Body of pancreas (tissue), 4 donors: ENCODE data around the gene CEP128. TPM values are rescaled to one million over a fixed set of nuclear protein-coding genes. Genes with fewer than 3 reads are reported as not detected.

Experiments
- ATAC-seq: fragments of 150-250 bp; one replicate; pipeline ENCODE4 v1.9.1; 2016
- DNase-seq, 4 donors: peaks; one replicate each; pipeline ENCODE4 v3.0.0-alpha.2; 2019
- H3K27ac ChIP-seq, 4 donors: fragments of 200-600 bp; sonication (generic); 1 replicate in 3 of 4; 2 replicates in 1 of 4; pipeline versions ENCODE4 v1.5.1 to v1.6.1; 2016 to 2019; ENCODE audit warnings: mild to moderate bottlenecking in 1 of 4, mixed read lengths in 1 of 4, moderate library complexity in 1 of 4
- H3K27me3 ChIP-seq, 2 donors: fragments of 200-600 bp; sonication (generic); one replicate each; pipeline ENCODE4 v1.6.0; 2016; ENCODE audit warnings: mild to moderate bottlenecking in 1 of 2
- H3K36me3 ChIP-seq, 2 donors: fragments of 200-600 bp; sonication (generic); replicated peaks in 1 of 2; 2 replicates each; pipeline ENCODE4 v1.5.1; 2016; ENCODE audit warnings: low read depth in 2 of 2; ENCODE audit not compliant: insufficient read depth in 1 of 2
- H3K4me1 ChIP-seq: fragments of 200-600 bp; sonication (generic); one replicate; pipeline ENCODE4 v1.6.0; 2016
- H3K4me3 ChIP-seq, 2 donors: fragments of 200-600 bp; sonication (generic); 1 replicate in 1 of 2; 2 replicates in 1 of 2; pipeline ENCODE4 v1.5.1; 2016 to 2019
- H3K9me3 ChIP-seq, 3 donors: fragments of 200-600 bp; sonication (generic); 1 replicate in 2 of 3; 2 replicates in 1 of 3; pipeline ENCODE4 v1.5.1; 2016
- CTCF ChIP-seq, 7 experiments: fragments of 450-650 bp in 4 of 7; fragments of 200-600 bp in 3 of 7; sonication (generic) in 3 of 7; IDR thresholded peaks; one replicate each; pipeline ENCODE4 v1.5.1; 2016 to 2019; ENCODE audit warnings: antibody characterized with exemption in 7 of 7
- POLR2A ChIP-seq, 3 donors: fragments of 450-650 bp; IDR thresholded peaks; one replicate each; pipeline ENCODE4 v1.6.1; 2016; ENCODE audit warnings: antibody characterized with exemption in 3 of 3, mild to moderate bottlenecking in 2 of 3
- WGBS, 2 donors: methylation state at CpG; one replicate each; pipeline ENCODE4 v1.1.5; 2017; 5-methylcytosine and 5-hydroxymethylcytosine counted together
- intact Hi-C: fragments of 100-400 bp; cut with DNase I; formaldehyde crosslinking; loops from one replicate; pipeline ENCODE4 v1.15.1; 2023
- total RNA-seq, 2 donors: library from RNA; depleted of rRNA; stranded (reverse); fragments of >200 nt; gene quantifications; one replicate each; pipeline ENCODE4 v1.1.0, GENCODE V29; 2016

The CEP128 gene
- total RNA-seq, 2 donors from 2014 or later: 7.8 to 14.5 TPM

GRCh38 chr14:80982711-80983110, 41.2 kb upstream of the CEP128 start:
- Histone ChIP-seq H3K4me1 (no peaks in the 10 kb centered on the region), H3K27ac (no peak overlapping the region), H3K4me3 (no peak overlapping the region), H3K9me3 (no peaks in the 10 kb centered on the region), H3K36me3 (no peaks in the 10 kb centered on the region), H3K27me3 (no peaks in the 10 kb centered on the region)
- WGBS, 2 donors: 64 to 67% methylated on average over 2 of the region's 2 CpGs
- DNase-seq (no peak), ATAC-seq (no peak)
- intact Hi-C loops: no loop called here
- no peak for TF ChIP-seq POLR2A (IDR thresholded peaks at IDR 0.05)
- no peak for TF ChIP-seq CTCF (IDR thresholded peaks at IDR 0.05)

GRCh38 chr14:80981673-80982072, 40.1 kb upstream of the CEP128 start:
- Histone ChIP-seq H3K27ac (no peak overlapping the region), H3K4me1 (no peaks in the 10 kb centered on the region), H3K36me3 (no peaks in the 10 kb centered on the region), H3K27me3 (no peaks in the 10 kb centered on the region), H3K9me3 (no peaks in the 10 kb centered on the region), H3K4me3 (no peak overlapping the region)
- no peak for DNase-seq
- no peak for TF ChIP-seq CTCF (IDR thresholded peaks at IDR 0.05)
- no peak for TF ChIP-seq POLR2A (IDR thresholded peaks at IDR 0.05)
- WGBS, 2 donors: 77 to 87% methylated on average over 7 of the region's 7 CpGs
- no peak for ATAC-seq
- intact Hi-C loops: no loop called here

DNA sequence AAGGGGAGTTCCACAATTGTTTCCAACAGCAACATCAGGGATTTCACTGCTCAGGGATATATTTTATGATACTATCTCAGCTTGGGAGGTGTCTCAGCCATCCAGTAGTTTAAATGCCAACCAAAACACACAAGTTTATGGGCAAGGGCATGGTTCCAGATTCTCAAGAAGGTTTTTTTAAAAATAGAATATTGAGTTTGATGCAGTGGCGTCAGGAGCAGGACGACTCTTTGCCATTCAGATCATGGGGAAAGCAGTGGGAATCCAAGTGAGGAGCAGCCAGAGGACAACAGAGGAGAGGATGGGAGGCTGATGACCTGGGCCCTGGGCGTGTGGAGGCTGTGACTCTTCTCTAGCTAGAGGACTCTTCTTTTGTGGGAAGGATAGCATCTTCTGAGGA, 39.6 kb upstream of the CEP128 start:
- WGBS, 2 donors: 76 to 82% methylated on average over 3 of the region's 3 CpGs
- no peaks in the 10 kb centered on the region for H3K27me3 ChIP-seq
- H3K9me3 ChIP-seq: no peaks in the 10 kb centered on the region
- no peak overlapping the region for H3K4me3 ChIP-seq
- no peaks in the 10 kb centered on the region for H3K36me3 ChIP-seq
- no peaks in the 10 kb centered on the region for H3K4me1 ChIP-seq
- no peak for ATAC-seq
- DNase-seq: no peak
- TF ChIP-seq POLR2A (IDR thresholded peaks at IDR 0.05): no peak
- no peak for TF ChIP-seq CTCF (IDR thresholded peaks at IDR 0.05)
- no peak overlapping the region for H3K27ac ChIP-seq
- intact Hi-C loops: no loop called here

GRCh38 chr14:80979951-80980350, 38.4 kb upstream of the CEP128 start:
- no peak for ATAC-seq
- H3K4me3 ChIP-seq: no peak overlapping the region
- H3K27ac ChIP-seq: no peak overlapping the region
- H3K36me3 ChIP-seq: no peaks in the 10 kb centered on the region
- H3K9me3 ChIP-seq: no peaks in the 10 kb centered on the region
- DNase-seq: no peak
- no peaks in the 10 kb centered on the region for H3K27me3 ChIP-seq
- TF ChIP-seq CTCF (IDR thresholded peaks at IDR 0.05) (no peak), POLR2A (IDR thresholded peaks at IDR 0.05) (no peak)
- WGBS, 2 donors: 75 to 79% methylated on average over 2 of the region's 2 CpGs
- intact Hi-C loops: no loop called here
- no peaks in the 10 kb centered on the region for H3K4me1 ChIP-seq

- ATAC-seq (no peak), DNase-seq (no peak)
- intact Hi-C loops: no loop called here
- Histone ChIP-seq H3K9me3 (no peaks in the 10 kb centered on the region), H3K36me3 (no peaks in the 10 kb centered on the region), H3K4me1 (no peaks in the 10 kb centered on the region), H3K27me3 (no peaks in the 10 kb centered on the region), H3K4me3 (no peak overlapping the region), H3K27ac (no peak overlapping the region)
- WGBS, 2 donors: 72 to 73% methylated on average over 2 of the region's 2 CpGs
- TF ChIP-seq CTCF (IDR thresholded peaks at IDR 0.05) (no peak), POLR2A (IDR thresholded peaks at IDR 0.05) (no peak)
Observed at GRCh38 chr14:80978403-80978802, 36.9 kb upstream of the CEP128 start.
